Mucosa of stomach (tissue), 1 donor: Measurements from ENCODE around the gene TRIM41.

Source experiments
- H3K27me3 ChIP-seq: one replicate; pipeline ENCODE4 v1.7.0; 2013; ENCODE audit warnings: mild to moderate bottlenecking, low read length; ENCODE audit not compliant: control insufficient read depth, insufficient read depth
- H3K36me3 ChIP-seq: one replicate; pipeline ENCODE4 v1.7.0; 2013; ENCODE audit warnings: low read length; ENCODE audit not compliant: control insufficient read depth, insufficient read depth
- H3K4me1 ChIP-seq: one replicate; pipeline ENCODE4 v1.7.0; 2013; ENCODE audit warnings: mild to moderate bottlenecking, low read length; ENCODE audit not compliant: control insufficient read depth, insufficient read depth
- H3K4me3 ChIP-seq: one replicate; pipeline ENCODE4 v1.7.0; 2013; ENCODE audit warnings: low read length
- H3K9ac ChIP-seq: one replicate; pipeline ENCODE4 v1.7.0; 2013; ENCODE audit warnings: mild to moderate bottlenecking, low read length, moderate library complexity
- H3K9me3 ChIP-seq: one replicate; pipeline ENCODE4 v1.7.0; 2013; ENCODE audit warnings: mild to moderate bottlenecking, low read length, moderate library complexity; ENCODE audit not compliant: control insufficient read depth
- donor health status: Pancreatic carcinoma.

The TRIM41 gene

DNA sequence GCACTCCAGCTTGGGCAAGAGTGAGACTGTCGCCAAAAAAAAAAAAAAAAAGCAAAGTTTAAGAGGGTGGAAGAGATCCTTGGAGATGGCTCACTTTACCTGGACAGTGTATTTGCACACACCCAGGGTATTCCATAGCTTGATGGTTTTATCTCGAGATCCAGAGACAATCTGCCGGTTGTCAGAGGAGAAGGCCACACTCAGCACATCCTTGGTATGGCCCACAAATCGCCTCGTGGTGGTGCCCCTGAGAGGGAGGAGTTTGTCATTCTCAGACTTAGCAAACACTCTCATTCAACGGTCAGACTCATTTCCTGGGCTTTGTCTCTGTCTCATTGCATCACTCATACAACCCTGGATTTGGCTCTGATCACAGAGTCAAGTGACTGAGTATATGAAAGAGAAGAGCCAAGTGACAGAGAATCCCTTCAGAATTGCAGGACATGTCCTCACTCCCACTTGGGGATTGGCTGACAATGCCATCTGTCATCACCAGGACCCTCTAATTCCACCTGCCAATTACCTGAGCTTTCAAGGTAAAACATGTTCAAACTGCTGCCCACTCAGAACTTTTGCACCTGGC, 18.4 kb downstream of the TRIM41 start:
- H3K27me3 ChIP-seq: no peaks in the 10 kb centered on the region
- H3K36me3 ChIP-seq: peaks cover 33% of the 10 kb centered on the region
- H3K4me3 ChIP-seq: peak overlapping the region; percentile 90
- H3K4me1 ChIP-seq: peaks cover 29% of the 10 kb centered on the region
- peak overlapping the region; percentile 92 for H3K9ac ChIP-seq
- no peaks in the 10 kb centered on the region for H3K9me3 ChIP-seq

- peaks cover 31% of the 10 kb centered on the region for H3K36me3 ChIP-seq
- H3K9me3 ChIP-seq: no peaks in the 10 kb centered on the region
- H3K9ac ChIP-seq: peak overlapping the region; percentile 92
- H3K4me1 ChIP-seq: peaks cover 29% of the 10 kb centered on the region
- no peaks in the 10 kb centered on the region for H3K27me3 ChIP-seq
- H3K4me3 ChIP-seq: peak overlapping the region; percentile 90
These were observed 19.0 kb downstream of the TRIM41 start for GRCh38 chr5:181242031-181242451.

- Histone ChIP-seq H3K4me1 (peaks cover 36% of the 10 kb centered on the region), H3K4me3 (peak overlapping the region; percentile 90), H3K36me3 (peaks cover 21% of the 10 kb centered on the region), H3K27me3 (no peaks in the 10 kb centered on the region), H3K9me3 (no peaks in the 10 kb centered on the region), H3K9ac (peak overlapping the region; percentile 92)
These were observed 20.0 kb downstream of the TRIM41 start for GRCh38 chr5:181243018-181243563.

- no peaks in the 10 kb centered on the region for H3K27me3 ChIP-seq
- H3K4me1 ChIP-seq: peaks cover 41% of the 10 kb centered on the region
- H3K9ac ChIP-seq: peak within 1 kb of the TSS; percentile 92
- H3K36me3 ChIP-seq: peaks cover 14% of the 10 kb centered on the region
- peak within 1 kb of the TSS; percentile 90 for H3K4me3 ChIP-seq
- H3K9me3 ChIP-seq: no peaks in the 10 kb centered on the region
These were observed 20.7 kb downstream of the TRIM41 start, which contains the start of gene RACK1 for GRCh38 chr5:181243564-181244343. RACK1 (minus strand) TSS chr5:181243906; CDS start chr5:181243800, 106 bp downstream.

DNA sequence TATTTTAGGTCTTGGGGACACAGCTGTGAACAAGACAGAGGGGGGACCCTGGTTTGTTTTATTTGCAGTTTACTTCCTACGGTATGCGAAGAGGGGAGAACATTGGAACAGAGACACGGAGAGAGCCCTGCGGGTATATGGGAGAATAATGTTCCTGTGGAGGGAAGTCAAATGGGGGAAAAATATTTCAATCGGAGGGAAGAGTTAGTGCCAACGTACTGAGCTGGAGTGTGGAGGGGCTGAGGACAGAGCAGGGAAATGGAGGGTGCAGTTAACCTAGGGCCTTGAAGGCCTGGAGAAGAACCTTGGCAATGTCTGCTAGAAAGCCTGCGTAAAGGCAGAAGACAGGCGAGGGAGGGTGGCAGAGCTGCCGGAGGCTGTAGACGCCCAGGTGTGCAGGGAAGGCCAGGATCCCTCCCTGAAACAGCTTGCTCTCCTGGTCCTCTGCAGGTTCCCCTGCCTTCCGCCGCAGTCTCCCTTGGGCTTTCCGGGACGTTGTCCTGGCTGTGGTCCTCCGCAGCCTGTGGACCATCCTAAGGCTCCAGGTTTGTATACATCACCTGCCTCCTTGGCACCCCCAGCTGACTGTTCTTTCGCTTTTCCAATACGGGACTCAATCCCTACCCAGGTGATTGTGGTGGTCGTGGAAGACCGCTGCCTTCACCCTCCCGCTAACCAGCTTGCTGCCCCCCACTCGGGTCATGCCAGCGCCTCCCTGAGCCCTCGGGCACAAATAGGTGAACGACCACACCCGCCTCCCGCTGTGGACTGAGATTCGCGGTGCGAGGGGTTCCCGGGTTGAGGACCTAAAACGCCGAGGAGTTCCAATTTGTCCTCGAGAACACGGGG, 22.6 kb downstream of the TRIM41 start:
- H3K27me3 ChIP-seq: no peaks in the 10 kb centered on the region
- peak overlapping the region; percentile 98 for H3K9ac ChIP-seq
- H3K36me3 ChIP-seq: peaks cover 7% of the 10 kb centered on the region
- peak overlapping the region; percentile 39 for H3K4me3 ChIP-seq
- peaks cover 55% of the 10 kb centered on the region for H3K4me1 ChIP-seq
- no peaks in the 10 kb centered on the region for H3K9me3 ChIP-seq

GRCh38 chr5:181246276-181247049, 23.4 kb downstream of the TRIM41 start:
- H3K4me1 ChIP-seq: peaks cover 54% of the 10 kb centered on the region
- H3K4me3 ChIP-seq: peak overlapping the region; percentile 90
- peak overlapping the region; percentile 98 for H3K9ac ChIP-seq
- no peaks in the 10 kb centered on the region for H3K9me3 ChIP-seq
- H3K36me3 ChIP-seq: peaks cover 7% of the 10 kb centered on the region
- H3K27me3 ChIP-seq: no peaks in the 10 kb centered on the region

DNA sequence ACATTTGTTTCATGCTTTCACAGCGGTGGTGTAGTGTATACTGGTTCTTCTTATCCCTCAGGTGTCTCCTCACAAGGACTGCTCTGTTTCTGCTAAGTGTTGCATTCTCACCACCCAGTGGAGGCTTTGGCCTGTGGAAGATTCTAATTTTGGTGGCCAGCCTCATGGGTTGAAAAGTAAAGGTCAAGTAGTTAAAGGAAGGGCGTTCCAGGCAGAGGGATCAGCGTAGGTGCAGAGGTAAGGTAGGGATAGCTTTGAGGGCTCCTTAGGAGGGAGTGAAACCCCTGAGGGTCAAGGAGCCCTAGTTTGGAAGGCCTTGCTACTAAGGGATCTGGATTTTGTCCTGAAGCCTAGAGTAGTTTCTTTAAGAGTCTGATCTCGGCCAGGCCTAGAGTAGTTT, 25.2 kb downstream of the TRIM41 start:
- Histone ChIP-seq H3K4me1 (peaks cover 41% of the 10 kb centered on the region), H3K9ac (peak overlapping the region; percentile 54), H3K36me3 (no peaks in the 10 kb centered on the region)

GRCh38 chr5:181255276-181255675, 32.2 kb downstream of the TRIM41 start:
- no peaks in the 10 kb centered on the region for H3K9me3 ChIP-seq
- no peaks in the 10 kb centered on the region for H3K36me3 ChIP-seq
- H3K27me3 ChIP-seq: no peaks in the 10 kb centered on the region
- H3K9ac ChIP-seq: no peak overlapping the region
- peaks cover 21% of the 10 kb centered on the region for H3K4me1 ChIP-seq
- no peak overlapping the region for H3K4me3 ChIP-seq

More for the DNA sequence above, 25.2 kb downstream of the TRIM41 start:
- peak overlapping the region; percentile 90 for H3K4me3 ChIP-seq
- no peaks in the 10 kb centered on the region for H3K27me3 ChIP-seq
- H3K9me3 ChIP-seq: no peaks in the 10 kb centered on the region

GRCh38 chr5:181255836-181256578, 32.9 kb downstream of the TRIM41 start:
- no peaks in the 10 kb centered on the region for H3K36me3 ChIP-seq
- H3K9me3 ChIP-seq: no peaks in the 10 kb centered on the region
- H3K27me3 ChIP-seq: no peaks in the 10 kb centered on the region
- H3K4me1 ChIP-seq: peaks cover 22% of the 10 kb centered on the region
- H3K4me3 ChIP-seq: no peak overlapping the region
- H3K9ac ChIP-seq: no peak overlapping the region

GRCh38 chr5:181258576-181258975, 35.5 kb downstream of the TRIM41 start:
- no peak overlapping the region for H3K4me3 ChIP-seq
- H3K4me1 ChIP-seq: peaks cover 22% of the 10 kb centered on the region
- no peaks in the 10 kb centered on the region for H3K9me3 ChIP-seq
- H3K27me3 ChIP-seq: no peaks in the 10 kb centered on the region
- no peaks in the 10 kb centered on the region for H3K36me3 ChIP-seq
- peak overlapping the region; percentile 100 for H3K9ac ChIP-seq
